NCI-H524 (cell line): Measurements from ENCODE around the gene THAP10.

Experiments
- DNase-seq, 2 experiments: peaks; one replicate each; lab custom pipeline; 2025; lab: John Stamatoyannopoulos, UW

Gene THAP10

GRCh38 chr15:70853973-70854665 lies 38.1 kb downstream of the THAP10 start, which contains the start of gene LARP6:
Gene LARP6 (minus strand): TSS chr15:70854157. CDS start chr15:70854088, 69 bp downstream.
- peak; percentile 38 to 58 for DNase-seq

- peak in 1 of 2 experiments; percentile 37 for DNase-seq
Measured at GRCh38 chr15:70853318-70853972, 38.8 kb downstream of the THAP10 start.

GRCh38 chr15:70852501-70853317 lies 39.5 kb downstream of the THAP10 start:
- DNase-seq, result peak in 1 of 2 experiments; percentile 26

GRCh38 chr15:70851889-70852288 lies 40.3 kb downstream of the THAP10 start:
- no peak for DNase-seq

- DNase-seq, result no peak
Measured at GRCh38 chr15:70845602-70846360, 46.5 kb downstream of the THAP10 start.

- DNase-seq, result peak in 1 of 2 experiments; percentile 8
Measured at GRCh38 chr15:70837476-70837875, 54.8 kb downstream of the THAP10 start.

GRCh38 chr15:70835841-70836240 lies 56.4 kb downstream of the THAP10 start:
- DNase-seq, result no peak

GRCh38 chr15:70835415-70835814 lies 56.8 kb downstream of the THAP10 start:
- DNase-seq, result peak in 1 of 2 experiments; percentile 12

- no peak for DNase-seq
Measured at GRCh38 chr15:70834999-70835398, 57.2 kb downstream of the THAP10 start.

GRCh38 chr15:70833861-70834765 lies 58.1 kb downstream of the THAP10 start:
- no peak for DNase-seq

- no peak for DNase-seq
Measured at GRCh38 chr15:70833422-70833821, 58.8 kb downstream of the THAP10 start.

GRCh38 chr15:70832176-70832575 lies 60.1 kb downstream of the THAP10 start:
- no peak for DNase-seq
